ENCODE data around the gene TLR10.
A peak's percentile ranks its signal among the peaks of the same experiment; 100 is the strongest.

Gene TLR10

GRCh38 chr4:38759790-38760122 is 23.0 kb downstream of the TLR10 start:
- no peak for DNase-seq

- DNase-seq = peak; percentile 81
Measured at GRCh38 chr4:38759113-38759789, 23.5 kb downstream of the TLR10 start.

- no peak for DNase-seq
Measured at GRCh38 chr4:38757945-38758600, 24.7 kb downstream of the TLR10 start.

DNA sequence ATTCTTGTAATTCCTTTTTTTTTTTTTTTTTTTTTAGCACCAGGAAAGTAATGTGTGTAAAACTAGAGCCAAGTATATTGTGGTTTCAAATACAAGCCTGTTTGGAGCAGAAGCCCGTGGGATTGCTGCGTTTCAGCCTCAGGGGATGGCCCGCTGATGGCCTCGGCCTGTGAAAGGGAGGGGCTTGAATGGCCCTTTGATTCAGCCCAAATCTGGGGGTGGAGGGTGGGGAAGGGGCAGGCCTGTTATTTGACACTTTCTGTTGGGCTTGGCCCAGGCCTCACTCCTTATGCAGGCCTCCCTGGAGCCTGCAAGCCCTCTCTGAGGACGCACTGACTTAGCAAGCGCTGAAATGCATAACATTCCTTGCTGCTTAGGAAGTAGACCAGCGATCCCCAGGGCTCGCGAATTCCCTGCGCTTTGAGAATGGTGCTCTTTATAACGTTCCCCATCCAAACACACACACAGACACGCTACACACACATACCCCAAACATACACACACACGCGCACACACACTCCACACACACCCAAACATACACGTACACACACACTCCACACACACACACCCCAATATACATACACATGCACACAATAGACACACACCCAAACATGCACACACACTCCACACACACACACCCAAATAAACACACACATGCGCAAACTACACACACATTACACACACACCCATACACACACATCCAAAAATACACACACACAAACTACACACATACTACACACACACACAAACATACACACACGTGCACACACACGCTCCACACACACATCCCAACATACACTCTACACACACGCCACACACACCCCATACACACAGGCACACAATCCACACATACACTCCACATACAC is 29.6 kb downstream of the TLR10 start:
- peak; percentile 95 for DNase-seq

DNA sequence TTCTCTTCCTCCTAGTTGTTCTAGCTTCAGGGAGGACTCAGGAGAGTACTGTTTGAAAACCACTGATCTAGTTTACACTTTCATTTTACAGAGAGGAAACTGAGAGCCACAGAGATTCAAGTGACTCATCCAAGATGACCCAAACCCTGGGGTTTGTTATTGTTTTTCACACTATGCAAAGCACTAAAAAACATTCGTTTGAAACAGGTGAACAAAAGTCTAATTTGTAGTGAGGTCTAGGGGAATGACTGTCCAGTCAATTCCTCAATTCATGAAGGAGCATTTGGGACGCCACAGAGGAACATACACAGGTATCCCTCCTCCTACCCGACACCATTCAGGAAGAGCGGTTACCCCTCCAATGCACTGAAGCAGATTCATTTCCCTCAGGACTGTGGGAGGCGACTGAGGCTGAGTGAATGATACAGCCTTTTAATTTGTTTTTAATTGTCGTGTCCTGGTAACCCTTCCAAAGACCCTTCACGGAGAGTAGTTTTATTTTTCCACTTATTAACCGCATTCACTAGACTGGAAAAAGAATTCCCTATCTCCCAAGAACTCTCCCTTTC is 30.3 kb downstream of the TLR10 start:
- DNase-seq = no peak

DNA sequence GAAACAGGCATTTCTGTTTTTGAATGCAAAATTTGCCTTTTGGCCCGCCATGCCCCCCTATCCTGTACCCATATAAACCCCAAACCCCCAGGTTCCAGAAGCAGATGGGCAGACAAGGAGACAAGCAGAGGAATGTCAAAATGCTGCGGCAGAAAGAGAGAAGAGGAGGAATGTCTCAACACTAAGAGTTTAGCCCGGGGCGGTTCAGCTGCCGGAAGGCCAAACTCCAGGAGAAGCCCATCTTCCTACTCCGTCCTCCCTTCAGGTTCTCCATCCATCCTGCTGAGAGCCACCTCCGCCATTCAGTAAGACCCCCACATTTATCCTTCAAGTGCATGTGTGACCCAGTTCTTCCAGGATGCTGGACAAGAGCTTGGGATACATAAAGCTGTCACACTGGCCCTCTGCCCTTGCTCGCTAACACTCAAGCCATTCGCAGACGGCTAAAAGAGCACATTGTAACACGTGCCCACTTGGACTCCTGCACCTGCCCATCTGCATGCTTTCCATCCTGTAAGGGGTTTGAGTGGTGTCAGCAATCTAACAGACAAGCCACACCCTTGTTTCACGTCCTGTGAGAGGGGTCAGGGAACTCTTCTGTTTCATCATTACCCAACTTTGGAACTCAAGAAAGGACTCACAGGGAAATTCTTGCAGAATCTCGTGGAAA is 31.3 kb downstream of the TLR10 start:
- DNase-seq = no peak

- DNase-seq = no peak
Measured at GRCh38 chr4:38749336-38749735, 33.5 kb downstream of the TLR10 start.

- no peak for DNase-seq
Measured at GRCh38 chr4:38747629-38748028, 35.2 kb downstream of the TLR10 start.

GRCh38 chr4:38745881-38746280 is 36.9 kb downstream of the TLR10 start:
- no peak for DNase-seq

GRCh38 chr4:38743866-38744265 is 38.9 kb downstream of the TLR10 start:
- no peak for DNase-seq

DNA sequence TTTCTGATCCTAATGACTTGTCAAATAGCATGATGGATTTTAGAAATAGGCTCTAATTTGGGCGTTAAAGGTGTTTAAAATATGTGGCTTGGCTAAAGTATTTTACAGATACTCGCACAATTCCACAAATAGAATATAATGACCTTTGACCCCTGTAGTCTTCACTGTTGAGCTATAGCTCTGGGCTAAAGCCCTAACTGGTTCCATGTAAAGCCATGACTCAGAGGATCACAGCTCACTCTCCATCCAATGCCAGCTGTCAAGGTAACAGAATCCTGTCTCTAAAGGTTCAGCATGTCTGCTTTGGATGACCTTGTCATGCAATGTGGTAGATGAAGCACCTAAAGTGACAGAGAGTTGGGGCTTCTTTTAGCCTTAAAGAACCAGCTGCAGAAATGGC is 42.5 kb downstream of the TLR10 start:
- DNase-seq = no peak

DNA sequence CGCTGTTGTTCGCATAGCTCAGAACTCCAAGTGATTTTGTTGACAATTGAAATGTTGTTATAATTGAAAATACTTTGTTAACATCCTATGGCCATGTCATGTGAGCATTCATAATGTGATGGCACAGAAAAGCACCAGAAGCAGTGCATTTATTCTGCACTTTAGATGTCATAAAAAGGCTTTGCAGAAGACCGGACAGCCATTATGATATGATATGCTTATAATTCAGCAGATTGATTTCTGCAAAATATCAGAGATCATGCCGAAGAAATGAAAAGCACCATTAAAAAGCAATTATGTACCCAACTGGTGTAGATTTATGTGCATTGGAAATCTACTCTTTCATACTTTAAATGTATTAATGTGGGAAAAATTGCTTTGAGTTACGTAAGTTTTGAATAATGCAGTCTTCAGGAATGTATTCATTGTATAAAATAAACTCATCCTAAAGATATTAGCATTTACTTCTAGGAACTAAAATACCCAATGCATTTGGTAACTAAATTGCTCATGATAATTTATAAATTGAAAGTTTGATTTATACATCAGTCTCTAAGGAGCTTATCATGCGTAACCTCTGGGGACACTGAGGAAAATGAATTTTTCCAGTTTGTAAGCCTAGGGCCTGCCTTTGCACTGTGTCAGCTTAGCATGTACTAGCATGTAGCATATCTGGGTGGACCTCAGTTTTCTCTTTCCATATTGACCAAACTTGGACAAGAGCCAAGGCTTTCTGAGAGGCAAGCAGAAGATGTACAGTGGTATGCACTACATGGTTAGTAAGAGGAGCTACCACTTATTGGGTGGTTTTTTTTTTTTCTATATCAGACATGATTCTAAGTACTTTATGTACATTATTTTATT is 43.6 kb downstream of the TLR10 start:
- DNase-seq = no peak

GRCh38 chr4:38735870-38736269 is 46.9 kb downstream of the TLR10 start:
- DNase-seq = no peak

- no peak for DNase-seq
Measured at GRCh38 chr4:38734911-38735310, 47.9 kb downstream of the TLR10 start.

DNA sequence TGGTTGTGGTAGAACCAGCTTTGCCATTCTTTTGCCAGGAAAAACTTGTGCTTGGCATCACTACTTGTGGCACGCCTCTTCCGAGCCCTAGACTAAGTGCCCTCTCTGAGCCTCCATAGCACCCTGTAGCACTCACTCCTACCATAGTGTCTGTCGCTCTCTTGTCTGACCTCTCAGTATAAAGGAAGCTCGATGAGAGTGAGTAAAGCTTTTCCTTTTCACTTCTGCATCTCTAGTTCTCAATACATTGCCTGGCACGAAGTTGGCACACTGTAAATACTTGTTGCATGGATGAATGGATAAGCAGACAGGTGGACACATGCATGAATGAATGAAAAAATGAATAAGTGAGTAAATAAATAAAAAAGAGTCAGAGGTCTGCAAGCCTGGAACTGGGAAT is 48.3 kb downstream of the TLR10 start:
- no peak for DNase-seq

- DNase-seq = no peak
Measured at GRCh38 chr4:38733663-38734062, 49.1 kb downstream of the TLR10 start.

DNA sequence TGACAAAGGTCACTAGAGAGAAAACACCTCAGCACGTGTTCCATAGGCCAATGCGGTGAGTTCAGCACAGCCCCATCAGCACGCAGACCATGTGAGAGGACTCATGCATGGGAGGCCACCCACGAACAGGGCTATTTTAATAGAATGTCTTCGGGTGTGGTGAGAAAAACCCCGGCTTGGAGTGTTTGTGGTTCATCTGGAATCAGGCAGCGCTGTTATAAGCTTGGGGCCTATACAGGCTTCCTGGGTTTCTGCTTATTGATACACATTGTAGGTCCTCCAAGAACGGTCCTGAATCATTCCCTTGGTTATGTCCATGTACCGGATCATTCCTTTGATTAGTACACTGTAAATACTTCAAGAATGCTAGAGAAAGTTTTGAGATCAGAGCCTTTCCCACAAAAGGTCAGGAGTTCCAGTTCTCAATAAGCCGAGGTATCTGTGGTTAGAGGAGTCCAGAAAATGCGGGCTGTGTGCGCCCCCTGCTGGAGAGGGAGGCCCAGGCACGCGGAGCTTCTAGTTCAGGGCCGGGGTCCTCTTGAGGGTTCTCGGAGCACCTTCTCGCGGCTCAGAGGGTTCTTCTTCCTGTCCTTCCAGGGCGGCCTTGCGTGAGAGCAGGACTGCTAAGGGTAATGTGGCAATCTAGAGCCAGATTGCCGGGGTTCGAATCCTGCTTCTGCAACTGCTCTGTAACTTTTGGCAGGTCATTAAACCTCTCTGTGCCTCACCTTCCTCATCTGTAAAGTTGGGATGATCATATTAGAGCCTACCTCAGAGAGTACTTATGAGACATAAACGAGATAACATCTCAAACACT is 51.8 kb downstream of the TLR10 start:
- peak; percentile 93 for DNase-seq

DNA sequence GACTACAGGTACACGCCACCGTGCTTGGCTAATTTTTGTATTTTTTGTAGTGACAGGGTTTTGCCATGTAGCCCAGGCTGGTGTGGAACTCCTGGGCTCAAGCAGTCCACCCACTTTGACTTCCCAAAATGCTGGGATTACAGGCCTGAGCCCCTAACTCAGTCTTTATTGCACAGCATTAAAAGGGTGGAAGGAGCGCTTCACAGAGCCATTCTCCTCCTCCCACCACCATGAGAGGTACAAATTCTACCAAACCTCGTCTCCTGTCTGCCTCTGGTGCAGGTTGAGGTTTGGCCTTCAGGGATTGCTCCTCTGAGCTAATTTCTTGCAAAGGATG is 52.3 kb downstream of the TLR10 start:
- no peak for DNase-seq

DNA sequence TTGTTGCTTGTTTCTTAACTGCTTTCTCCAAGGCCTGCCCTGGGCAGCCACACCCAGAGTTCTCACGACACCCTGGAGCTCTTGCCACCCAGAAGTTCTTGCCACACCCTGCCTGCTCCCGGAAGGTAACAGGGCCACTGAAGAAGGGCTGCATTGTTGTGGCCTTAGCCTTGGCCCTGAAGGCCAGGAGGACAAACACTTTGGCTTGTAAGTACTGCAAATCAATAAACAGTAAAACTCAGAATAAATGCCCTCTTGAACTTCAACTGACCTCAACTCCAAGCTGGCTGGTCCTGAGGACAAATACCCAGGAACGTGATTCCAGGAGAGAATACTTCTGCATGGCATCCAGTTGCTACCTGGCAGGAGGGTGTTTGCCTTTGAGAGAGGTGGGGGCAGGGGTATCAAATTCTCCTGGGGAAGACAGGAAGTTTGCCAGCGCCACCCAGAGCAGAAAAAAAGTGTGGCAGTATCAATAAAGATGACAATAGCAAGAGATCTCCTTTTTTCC is 54.1 kb downstream of the TLR10 start:
- no peak for DNase-seq

DNA sequence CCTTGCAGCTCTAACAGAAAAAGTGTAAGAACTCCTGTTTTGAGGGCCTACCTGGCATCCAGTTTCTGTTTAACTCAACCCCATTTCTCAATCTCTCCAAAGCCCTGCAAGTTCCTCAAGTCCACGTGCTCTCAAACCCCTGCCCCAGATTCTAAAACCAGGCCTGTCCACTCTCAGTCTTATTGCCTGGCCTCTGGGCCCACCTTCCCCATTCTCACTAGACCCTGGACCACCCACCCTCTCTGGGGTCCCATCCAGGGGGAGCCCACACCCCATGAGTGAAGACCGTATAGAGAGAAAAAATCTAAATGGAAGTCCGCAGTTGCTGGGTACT is 58.3 kb downstream of the TLR10 start:
- no peak for DNase-seq

Measured in eye (tissue), 1 donor.